ENCODE measurements around the gene EPB41L2. TPM values are rescaled to one million over a fixed set of nuclear protein-coding genes. Genes with fewer than 3 reads are reported as not detected.
A peak's percentile ranks its signal among the peaks of the same experiment; 100 is the strongest.

EPB41L2 gene
- total RNA-seq, 4 donors from 2014 or later: 60.1 to 87.2 (median 67.4) TPM

GRCh38 chr6:130975325-130975724 lies 87.7 kb downstream of the EPB41L2 start:
- H3K9me3 ChIP-seq: no peaks in the 10 kb centered on the region
- no peak overlapping the region for H3K4me3 ChIP-seq
- H3K27me3 ChIP-seq: no peaks in the 10 kb centered on the region
- H3K4me1 ChIP-seq: peaks cover 4 to 25% (median 18%) of the 10 kb centered on the region in 4 donors
- no peak for TF ChIP-seq POLR2A (IDR thresholded peaks at IDR 0.05; ENCODE audit: low read depth)
- no peak for TF ChIP-seq CTCF (IDR thresholded peaks at IDR 0.05)
- no peak for TF ChIP-seq EP300 (IDR thresholded peaks at IDR 0.05)
- TF ChIP-seq POLR2AphosphoS5 (IDR thresholded peaks at IDR 0.05): no peak
- no peak overlapping the region for H3K27ac ChIP-seq (replicated peaks in 1 of 4)
- intact Hi-C loops (cut with DNase I): no loop called here
- no peaks in the 10 kb centered on the region for H3K36me3 ChIP-seq
- DNase-seq (ENCODE audit: extremely low spot score): no peak

- Histone ChIP-seq H3K27ac (replicated peaks in 1 of 4) (no peak overlapping the region), H3K4me3 (no peak overlapping the region), H3K9me3 (no peaks in the 10 kb centered on the region), H3K36me3 (no peaks in the 10 kb centered on the region), H3K4me1 (peaks cover 4 to 26% (median 20%) of the 10 kb centered on the region in 4 donors), H3K27me3 (no peaks in the 10 kb centered on the region)
- no peak for DNase-seq (ENCODE audit: extremely low spot score)
- intact Hi-C loops (cut with DNase I): loop anchor here (5.0 kb wide), 1 partner anchor 39 kb away; no protein-coding TSS in a partner anchor
- TF ChIP-seq POLR2AphosphoS5 (IDR thresholded peaks at IDR 0.05) (no peak), EP300 (IDR thresholded peaks at IDR 0.05) (no peak), POLR2A (IDR thresholded peaks at IDR 0.05; ENCODE audit: low read depth) (no peak), CTCF (IDR thresholded peaks at IDR 0.05) (no peak)
- WGBS: 93% methylated on average over 3 of the region's 3 CpGs
Observed at GRCh38 chr6:130973521-130974277, 89.3 kb downstream of the EPB41L2 start.

GRCh38 chr6:130971504-130971903 lies 91.5 kb downstream of the EPB41L2 start:
- Histone ChIP-seq H3K9me3 (no peaks in the 10 kb centered on the region), H3K27ac (replicated peaks in 1 of 4) (no peak overlapping the region), H3K4me3 (no peak overlapping the region), H3K4me1 (peaks cover 16 to 43% (median 31%) of the 10 kb centered on the region in 4 donors), H3K27me3 (no peaks in the 10 kb centered on the region), H3K36me3 (no peaks in the 10 kb centered on the region)
- DNase-seq (ENCODE audit: extremely low spot score): no peak
- TF ChIP-seq POLR2AphosphoS5 (IDR thresholded peaks at IDR 0.05): no peak
- TF ChIP-seq CTCF (IDR thresholded peaks at IDR 0.05): no peak
- no peak for TF ChIP-seq EP300 (IDR thresholded peaks at IDR 0.05)
- no peak for TF ChIP-seq POLR2A (IDR thresholded peaks at IDR 0.05; ENCODE audit: low read depth)
- WGBS: 93% methylated on average over 3 of the region's 3 CpGs
- intact Hi-C loops (cut with DNase I): loop anchor here (5.0 kb wide), 1 partner anchor 41 kb away; no protein-coding TSS in a partner anchor

- Histone ChIP-seq H3K27me3 (no peaks in the 10 kb centered on the region), H3K4me3 (no peak overlapping the region), H3K27ac (replicated peaks in 1 of 4) (peak overlapping the region in 2 of 4 donors; percentile 62 to 66), H3K9me3 (no peaks in the 10 kb centered on the region), H3K36me3 (no peaks in the 10 kb centered on the region), H3K4me1 (peaks cover 22 to 49% (median 33%) of the 10 kb centered on the region in 4 donors)
- TF ChIP-seq POLR2AphosphoS5 (IDR thresholded peaks at IDR 0.05) (no peak), CTCF (IDR thresholded peaks at IDR 0.05) (no peak), EP300 (IDR thresholded peaks at IDR 0.05) (no peak), POLR2A (IDR thresholded peaks at IDR 0.05; ENCODE audit: low read depth) (no peak)
- DNase-seq (ENCODE audit: extremely low spot score): no peak
- 89% methylated on average over 9 of the region's 9 CpGs for WGBS
- intact Hi-C loops (cut with DNase I): loop anchor here (5.0 kb wide), 1 partner anchor 41 kb away; no protein-coding TSS in a partner anchor
Observed at GRCh38 chr6:130970839-130971410, 92.1 kb downstream of the EPB41L2 start.

Data from esophagus muscularis mucosa (tissue), 4 donors.